ENCODE results near the gene COX7A1. TPM values are rescaled to one million over a fixed set of nuclear protein-coding genes. Genes with fewer than 3 reads are reported as not detected.
A peak's percentile ranks its signal among the peaks of the same experiment; 100 is the strongest.

COX7A1 gene
- total and polyA plus RNA-seq, 4 experiments from 2014 or later, result not detected

GRCh38 chr19:36113425-36113824 is 38.8 kb downstream of the COX7A1 start:
- H3K36me3 Mint-ChIP-seq, result peaks cover 16 to 44% of the 10 kb centered on the region in 2 donors

DNA sequence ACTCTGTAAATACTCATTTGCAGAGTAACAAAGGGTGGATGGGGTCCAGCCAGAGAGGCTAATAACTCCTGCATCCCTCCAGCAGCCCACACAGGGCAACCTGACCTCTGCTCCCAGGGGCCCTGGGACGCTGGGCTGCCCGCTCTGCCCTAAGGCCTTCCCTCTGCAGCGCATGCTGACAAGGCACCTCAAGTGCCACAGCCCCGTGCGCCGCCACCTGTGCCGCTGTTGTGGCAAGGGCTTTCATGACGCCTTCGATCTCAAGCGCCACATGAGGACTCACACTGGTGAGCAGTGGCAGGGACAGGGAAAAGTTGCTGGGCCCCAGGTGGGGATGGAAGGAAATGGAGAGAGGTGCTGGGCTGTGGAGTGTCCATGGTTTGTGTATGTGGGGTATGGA is 39.6 kb downstream of the COX7A1 start:
- Histone ChIP-seq H3K4me3 (ENCODE audit: low read length in 2 of 2) (no peak overlapping the region), H3K9me3 (ENCODE audit: control insufficient read depth in 1 of 2, low read length in 2 of 2) (no peaks in the 10 kb centered on the region), H3K27ac (ENCODE audit: low read depth, low read length) (no peak overlapping the region), H3K4me1 (ENCODE audit: insufficient read depth, low read length) (peaks cover 30% of the 10 kb centered on the region), H3K27me3 (ENCODE audit: insufficient read depth, low read length) (no peaks in the 10 kb centered on the region), H3K36me3 (ENCODE audit: insufficient read depth, low read length) (peaks cover 7% of the 10 kb centered on the region)
- ChIA-PET POLR2A (ENCODE audit: partially characterized antibody) (interaction anchor here (0.7 kb wide), 1 partner anchor 120 kb away, joined by 3 read pairs; no protein-coding TSS in a partner anchor), CTCF (ENCODE audit: partially characterized antibody) (no interaction called here)
- H3K36me3 Mint-ChIP-seq, result peaks cover 10 to 40% of the 10 kb centered on the region in 2 donors
- peaks cover 0 to 2% of the 10 kb centered on the region in 2 donors for H3K27me3 Mint-ChIP-seq
- H3K9me3 Mint-ChIP-seq, result peaks cover 0 to 6% (median 0%) of the 10 kb centered on the region in 8 donors
- intact Hi-C loops (cut with micrococcal nuclease), result loop anchor here (10.0 kb wide), 2 partner anchors 218 to 1102 kb away; partner anchors contain the start of genes ZNF383 and ZNF585B
- peak overlapping the region; percentile 57 to 96 (median 76) for H3K4me3 Mint-ChIP-seq
- DNase-seq, result no peak
- H3K27ac Mint-ChIP-seq, result peak overlapping the region in 4 of 7 donors; percentile 23 to 95 (median 79)
- peaks cover 18 to 44% (median 32%) of the 10 kb centered on the region in 4 donors for H3K4me1 Mint-ChIP-seq

More at GRCh38 chr19:36113425-36113824, 38.8 kb downstream of the COX7A1 start:
- CTCF ChIA-PET (ENCODE audit: partially characterized antibody), result interaction anchor here (4.3 kb wide), 1 partner anchor 14 kb away, joined by 21 read pairs; no protein-coding TSS in a partner anchor
- Histone ChIP-seq H3K9me3 (ENCODE audit: control insufficient read depth in 1 of 2, low read length in 2 of 2) (no peaks in the 10 kb centered on the region), H3K4me1 (ENCODE audit: insufficient read depth, low read length) (peaks cover 30% of the 10 kb centered on the region), H3K27ac (ENCODE audit: low read depth, low read length) (no peak overlapping the region), H3K4me3 (ENCODE audit: low read length in 2 of 2) (no peak overlapping the region), H3K27me3 (ENCODE audit: insufficient read depth, low read length) (no peaks in the 10 kb centered on the region), H3K36me3 (ENCODE audit: insufficient read depth, low read length) (peaks cover 7% of the 10 kb centered on the region)
- peak overlapping the region; percentile 89 to 99 (median 94) for H3K4me3 Mint-ChIP-seq
- intact Hi-C loops (cut with micrococcal nuclease), result loop anchor here (10.0 kb wide), 2 partner anchors 219 to 1101 kb away; partner anchors contain the start of genes ZNF383 and ZNF585B
- peaks cover 21 to 51% (median 36%) of the 10 kb centered on the region in 4 donors for H3K4me1 Mint-ChIP-seq
- no peak for DNase-seq
- peaks cover 0 to 6% (median 0%) of the 10 kb centered on the region in 8 donors for H3K9me3 Mint-ChIP-seq
- POLR2A ChIA-PET (ENCODE audit: partially characterized antibody), result interaction anchor here (0.5 to 3.1 kb wide), 4 partner anchors 9 to 120 kb away, joined by 3 to 34 read pairs (median 12); partner anchors contain the start of gene CAPNS1
- peak overlapping the region in 6 of 7 donors; percentile 61 to 99 (median 90) for H3K27ac Mint-ChIP-seq
- H3K27me3 Mint-ChIP-seq, result peaks cover 0 to 2% of the 10 kb centered on the region in 2 donors

DNA sequence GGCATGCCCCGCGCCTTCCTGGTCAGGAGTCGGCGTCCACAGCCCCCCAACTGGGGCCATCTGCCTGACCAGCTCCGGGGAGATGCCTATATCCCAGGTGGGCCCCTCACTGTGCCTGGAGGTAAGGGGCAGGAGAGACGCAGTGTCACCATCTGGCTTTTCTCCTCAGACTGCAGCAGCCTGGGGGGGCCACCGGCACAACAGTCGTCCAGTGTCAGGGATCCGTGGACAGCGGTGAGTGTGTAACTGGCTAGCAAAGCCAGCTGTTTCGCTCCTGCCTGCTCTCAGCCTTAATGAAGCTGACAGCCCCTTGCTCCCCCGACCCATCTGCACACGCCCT is 41.1 kb downstream of the COX7A1 start:
- Histone ChIP-seq H3K27me3 (ENCODE audit: insufficient read depth, low read length) (no peaks in the 10 kb centered on the region), H3K9me3 (ENCODE audit: control insufficient read depth in 1 of 2, low read length in 2 of 2) (no peaks in the 10 kb centered on the region), H3K4me1 (ENCODE audit: insufficient read depth, low read length) (peaks cover 19% of the 10 kb centered on the region), H3K4me3 (ENCODE audit: low read length in 2 of 2) (no peak overlapping the region), H3K27ac (ENCODE audit: low read depth, low read length) (no peak overlapping the region), H3K36me3 (ENCODE audit: insufficient read depth, low read length) (peaks cover 7% of the 10 kb centered on the region)
- no peak overlapping the region for H3K27ac Mint-ChIP-seq
- H3K27me3 Mint-ChIP-seq, result peaks cover 0 to 2% of the 10 kb centered on the region in 2 donors
- ChIA-PET CTCF (ENCODE audit: partially characterized antibody) (no interaction called here), POLR2A (ENCODE audit: partially characterized antibody) (no interaction called here)
- peaks cover 10 to 32% (median 22%) of the 10 kb centered on the region in 4 donors for H3K4me1 Mint-ChIP-seq
- peaks cover 0 to 6% (median 0%) of the 10 kb centered on the region in 8 donors for H3K9me3 Mint-ChIP-seq
- no peak for DNase-seq
- intact Hi-C loops (cut with micrococcal nuclease), result loop anchor here (10.0 kb wide), 2 partner anchors 216 to 1104 kb away; partner anchors contain the start of genes ZNF383 and ZNF585B
- peaks cover 5 to 33% of the 10 kb centered on the region in 2 donors for H3K36me3 Mint-ChIP-seq
- H3K4me3 Mint-ChIP-seq, result no peak overlapping the region

DNA sequence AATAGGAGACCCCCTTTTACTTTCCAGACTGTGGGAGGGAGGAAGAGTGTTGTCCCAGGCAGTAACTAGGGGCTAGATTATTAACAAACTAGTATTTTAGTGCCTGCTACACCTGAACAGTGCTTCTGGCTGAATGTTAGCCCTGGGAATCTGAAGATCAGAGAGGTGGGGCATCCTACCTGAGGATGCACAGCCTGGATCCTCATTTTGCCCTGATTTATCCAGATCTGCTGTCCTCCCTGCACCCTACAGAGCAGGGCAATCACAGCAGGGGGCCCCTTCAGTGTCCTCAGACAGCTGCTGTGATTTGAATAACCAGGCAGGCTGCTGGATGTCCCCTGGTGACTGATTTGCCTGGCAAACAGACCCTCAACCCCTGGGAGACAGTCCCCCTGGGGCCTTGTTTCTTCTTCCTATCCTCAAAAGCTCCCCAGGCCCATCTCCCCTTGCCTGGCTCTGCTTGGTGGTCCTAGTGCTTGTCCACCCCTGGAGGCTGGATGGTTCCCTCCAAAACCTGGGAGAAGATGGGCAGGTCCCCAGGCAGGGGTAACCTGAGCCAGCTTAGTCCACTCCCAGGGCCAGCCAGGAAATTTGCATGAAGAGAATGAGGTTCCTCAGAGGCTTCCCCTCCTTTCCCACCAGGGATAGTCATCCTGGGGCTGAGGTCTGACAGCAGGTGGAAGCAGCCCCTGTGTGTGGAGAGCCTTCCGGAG is 41.6 kb downstream of the COX7A1 start, which contains the start of gene OVOL3:
Gene OVOL3, plus strand, starts transcription at position 657 of the 713 bp plus-strand sequence. CDS start 60 bp downstream, outside the sequence.
- Mint-ChIP-seq H3K4me1 (peaks cover 9 to 28% (median 18%) of the 10 kb centered on the region in 4 donors), H3K4me3 (peak within 1 kb of the TSS in 3 of 8 donors; percentile 30 to 71 (median 57)), H3K27me3 (peaks cover 0 to 2% of the 10 kb centered on the region in 2 donors), H3K27ac (peak within 1 kb of the TSS in 3 of 7 donors; percentile 68 to 95 (median 79)), H3K9me3 (peaks cover 0 to 6% (median 0%) of the 10 kb centered on the region in 8 donors), H3K36me3 (peaks cover 5 to 29% of the 10 kb centered on the region in 2 donors)
- POLR2A ChIA-PET (ENCODE audit: partially characterized antibody), result no interaction called here
- H3K36me3 ChIP-seq (ENCODE audit: insufficient read depth, low read length), result peaks cover 7% of the 10 kb centered on the region
- no peaks in the 10 kb centered on the region for H3K9me3 ChIP-seq (ENCODE audit: control insufficient read depth in 1 of 2, low read length in 2 of 2)
- intact Hi-C loops (cut with micrococcal nuclease), result loop anchor here (10.0 kb wide), 2 partner anchors 216 to 1104 kb away; partner anchors contain the start of genes ZNF383 and ZNF585B
- DNase-seq, result no peak
- no peak within 1 kb of the TSS for H3K4me3 ChIP-seq (ENCODE audit: low read length in 2 of 2)
- H3K27me3 ChIP-seq (ENCODE audit: insufficient read depth, low read length), result no peaks in the 10 kb centered on the region
- H3K27ac ChIP-seq (ENCODE audit: low read depth, low read length), result no peak within 1 kb of the TSS
- H3K4me1 ChIP-seq (ENCODE audit: insufficient read depth, low read length), result peaks cover 14% of the 10 kb centered on the region
- CTCF ChIA-PET (ENCODE audit: partially characterized antibody), result no interaction called here

GRCh38 chr19:36108684-36109083 is 43.6 kb downstream of the COX7A1 start:
- Mint-ChIP-seq H3K27ac (peak overlapping the region in 2 of 7 donors; percentile 20 to 60), H3K9me3 (no peaks in the 10 kb centered on the region), H3K4me1 (peaks cover 3 to 10% (median 7%) of the 10 kb centered on the region in 4 donors), H3K36me3 (peaks cover 5 to 18% of the 10 kb centered on the region in 2 donors), H3K4me3 (no peak overlapping the region), H3K27me3 (no peaks in the 10 kb centered on the region)
- ChIA-PET CTCF (ENCODE audit: partially characterized antibody) (no interaction called here), POLR2A (ENCODE audit: partially characterized antibody) (no interaction called here)
- no peak overlapping the region for H3K4me3 ChIP-seq (ENCODE audit: low read length in 2 of 2)
- no peaks in the 10 kb centered on the region for H3K27me3 ChIP-seq (ENCODE audit: insufficient read depth, low read length)
- H3K36me3 ChIP-seq (ENCODE audit: insufficient read depth, low read length), result peaks cover 7% of the 10 kb centered on the region
- peaks cover 6% of the 10 kb centered on the region for H3K4me1 ChIP-seq (ENCODE audit: insufficient read depth, low read length)
- intact Hi-C loops (cut with micrococcal nuclease), result no loop called here
- H3K9me3 ChIP-seq (ENCODE audit: control insufficient read depth in 1 of 2, low read length in 2 of 2), result no peaks in the 10 kb centered on the region
- no peak for DNase-seq
- no peak overlapping the region for H3K27ac ChIP-seq (ENCODE audit: low read depth, low read length)

DNA sequence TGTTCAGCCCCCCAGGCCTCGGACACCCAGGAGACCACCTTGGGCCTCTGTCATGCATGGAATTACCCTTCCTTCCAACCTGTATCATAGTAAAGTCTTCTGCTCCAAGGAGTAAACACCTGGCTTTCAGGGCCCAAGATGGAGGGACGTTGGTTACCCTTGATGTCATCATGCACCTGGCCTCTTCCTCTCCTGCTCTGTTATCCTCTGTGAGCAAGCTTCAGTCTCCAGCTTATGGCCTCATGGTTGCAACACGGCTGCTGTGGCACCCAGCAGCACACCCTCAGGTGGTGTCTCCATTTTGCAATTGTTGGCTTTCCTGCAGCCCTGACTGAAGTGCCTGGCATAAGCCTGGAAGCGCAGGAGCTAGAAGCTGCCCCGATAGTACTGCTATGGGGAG is 45.3 kb downstream of the COX7A1 start:
- H3K4me1 Mint-ChIP-seq, result no peaks in the 10 kb centered on the region
- H3K27ac Mint-ChIP-seq, result peak overlapping the region in 3 of 7 donors; percentile 22 to 29 (median 27)
- ChIA-PET POLR2A (ENCODE audit: partially characterized antibody) (interaction anchor here (3.3 kb wide), 1 partner anchor 9 kb away, joined by 12 read pairs; the partner anchor contains the start of genes POLR2I and TBCB), CTCF (ENCODE audit: partially characterized antibody) (no interaction called here)
- intact Hi-C loops (cut with micrococcal nuclease), result no loop called here
- H3K27me3 Mint-ChIP-seq, result no peaks in the 10 kb centered on the region
- H3K9me3 Mint-ChIP-seq, result no peaks in the 10 kb centered on the region
- Histone ChIP-seq H3K27me3 (ENCODE audit: insufficient read depth, low read length) (no peaks in the 10 kb centered on the region), H3K27ac (ENCODE audit: low read depth, low read length) (no peak overlapping the region), H3K36me3 (ENCODE audit: insufficient read depth, low read length) (no peaks in the 10 kb centered on the region), H3K4me3 (ENCODE audit: low read length in 2 of 2) (no peak overlapping the region), H3K9me3 (ENCODE audit: control insufficient read depth in 1 of 2, low read length in 2 of 2) (no peaks in the 10 kb centered on the region), H3K4me1 (ENCODE audit: insufficient read depth, low read length) (no peaks in the 10 kb centered on the region)
- H3K4me3 Mint-ChIP-seq, result no peak overlapping the region
- no peak for DNase-seq
- peaks cover 0 to 13% of the 10 kb centered on the region in 2 donors for H3K36me3 Mint-ChIP-seq

DNA sequence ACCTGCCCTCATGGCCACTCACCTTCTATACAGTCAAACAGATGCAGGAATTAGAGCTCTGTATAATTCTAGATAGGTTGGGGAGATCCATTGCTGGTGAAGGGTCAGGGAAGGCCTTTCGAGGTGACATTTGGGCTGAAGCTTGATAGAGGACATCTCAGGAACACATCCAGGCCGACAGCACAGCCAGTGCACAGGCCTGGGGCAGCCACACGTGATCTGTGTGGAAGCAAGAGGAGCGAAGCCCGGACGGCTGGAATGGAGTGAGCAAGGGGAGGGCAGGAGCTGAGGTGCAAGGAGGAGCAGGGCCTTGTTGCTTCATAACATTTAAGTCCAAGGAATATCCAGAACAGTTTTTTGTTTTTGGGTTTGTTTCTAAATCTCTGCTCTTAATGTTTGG is 45.8 kb downstream of the COX7A1 start:
- CTCF ChIA-PET (ENCODE audit: partially characterized antibody), result no interaction called here
- Mint-ChIP-seq H3K9me3 (no peaks in the 10 kb centered on the region), H3K27me3 (no peaks in the 10 kb centered on the region), H3K4me1 (no peaks in the 10 kb centered on the region), H3K4me3 (no peak overlapping the region), H3K36me3 (peaks cover 0 to 9% of the 10 kb centered on the region in 2 donors), H3K27ac (peak overlapping the region in 4 of 7 donors; percentile 17 to 77 (median 32))
- no peaks in the 10 kb centered on the region for H3K36me3 ChIP-seq (ENCODE audit: insufficient read depth, low read length)
- no peaks in the 10 kb centered on the region for H3K9me3 ChIP-seq (ENCODE audit: control insufficient read depth in 1 of 2, low read length in 2 of 2)
- POLR2A ChIA-PET (ENCODE audit: partially characterized antibody), result interaction anchor here (0.6 to 3.3 kb wide), 3 partner anchors 9 to 206 kb away, joined by 3 to 12 read pairs (median 3); partner anchors contain the start of genes POLR2I and TBCB
- intact Hi-C loops (cut with micrococcal nuclease), result no loop called here
- no peak overlapping the region for H3K4me3 ChIP-seq (ENCODE audit: low read length in 2 of 2)
- no peaks in the 10 kb centered on the region for H3K27me3 ChIP-seq (ENCODE audit: insufficient read depth, low read length)
- H3K4me1 ChIP-seq (ENCODE audit: insufficient read depth, low read length), result no peaks in the 10 kb centered on the region
- no peak for DNase-seq
- no peak overlapping the region for H3K27ac ChIP-seq (ENCODE audit: low read depth, low read length)

Data from CD4-positive, alpha-beta memory T cell (primary cell).